IgD-negative memory B cell (primary cell): ENCODE data around the gene BMP6. TPM values are rescaled to one million over a fixed set of nuclear protein-coding genes. Genes with fewer than 3 reads are reported as not detected.

ENCODE experiments used
- H3K27ac Mint-ChIP-seq, 3 donors: one replicate each; pipeline ENCODE4 v1.8.0; 2020 to 2022; ENCODE audit warnings: mild to moderate bottlenecking in 3 of 3, mixed read lengths in 3 of 3, moderate library complexity in 1 of 3
- H3K27me3 Mint-ChIP-seq: one replicate; pipeline ENCODE4 v1.8.0; 2021; ENCODE audit warnings: mixed read lengths
- H3K36me3 Mint-ChIP-seq: one replicate; pipeline ENCODE4 v1.8.0; 2020; ENCODE audit warnings: mild to moderate bottlenecking, mixed read lengths
- H3K4me1 Mint-ChIP-seq, 3 donors: one replicate each; pipeline ENCODE4 v1.8.0; 2020 to 2022; ENCODE audit warnings: mixed read lengths in 3 of 3, mild to moderate bottlenecking in 1 of 3
- H3K4me3 Mint-ChIP-seq, 4 donors: one replicate each; pipeline ENCODE4 v1.8.0; 2020 to 2022; ENCODE audit warnings: mild to moderate bottlenecking in 4 of 4, mixed read lengths in 4 of 4, moderate library complexity in 3 of 4
- H3K9me3 Mint-ChIP-seq, 3 donors: one replicate each; pipeline ENCODE4 v1.8.0; 2020 to 2021; ENCODE audit warnings: mixed read lengths in 3 of 3, mild to moderate bottlenecking in 1 of 3
- polyA plus RNA-seq: library from polyadenylated mRNA; unstranded; fragments of 300-500 nt; fragmentation: Illumina TruSeq; gene quantifications from one replicate; pipeline ENCODE4 v1.2.3, GENCODE V29; 2021

BMP6 gene
- polyA plus RNA-seq, 1 donor from 2014 or later: 0.89 TPM

- Mint-ChIP-seq H3K9me3 (peaks cover 0 to 1% (median 0%) of the 10 kb centered on the region in 3 donors), H3K4me1 (peaks cover 2 to 8% (median 4%) of the 10 kb centered on the region in 3 donors), H3K27me3 (peaks cover 4% of the 10 kb centered on the region), H3K4me3 (no peak overlapping the region), H3K27ac (no peak overlapping the region), H3K36me3 (no peaks in the 10 kb centered on the region)
Observed at GRCh38 chr6:7747901-7748504, 22.1 kb downstream of the BMP6 start.

GRCh38 chr6:7749478-7749877 lies 23.6 kb downstream of the BMP6 start:
- Mint-ChIP-seq H3K27me3 (peaks cover 1% of the 10 kb centered on the region), H3K4me3 (peak overlapping the region in 1 of 4 donors; percentile 39), H3K27ac (no peak overlapping the region), H3K9me3 (peaks cover 0 to 1% (median 0%) of the 10 kb centered on the region in 3 donors), H3K36me3 (no peaks in the 10 kb centered on the region), H3K4me1 (peaks cover 2 to 8% (median 4%) of the 10 kb centered on the region in 3 donors)

DNA sequence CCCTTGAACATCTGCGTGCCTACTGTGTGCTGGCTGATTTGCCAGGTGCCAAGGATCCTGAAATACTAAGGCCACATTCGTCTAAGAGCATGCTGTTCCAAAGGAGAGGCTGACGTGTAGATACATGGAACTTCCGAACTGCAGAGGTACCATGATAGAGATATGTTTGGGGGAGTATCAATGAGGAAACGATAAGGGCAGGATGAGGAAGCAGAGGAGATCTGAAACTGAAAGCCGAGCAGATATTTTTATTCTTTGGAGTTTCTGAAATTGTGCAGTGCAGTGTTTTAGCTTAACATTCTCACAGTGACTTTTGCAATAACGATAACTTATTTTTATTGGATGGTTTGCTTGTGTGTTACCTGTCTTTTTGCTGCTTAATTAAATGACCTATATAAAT lies 24.3 kb downstream of the BMP6 start:
- Mint-ChIP-seq H3K9me3 (peaks cover 0 to 1% (median 0%) of the 10 kb centered on the region in 3 donors), H3K4me3 (no peak overlapping the region), H3K27ac (no peak overlapping the region), H3K36me3 (no peaks in the 10 kb centered on the region), H3K4me1 (peaks cover 2 to 8% (median 4%) of the 10 kb centered on the region in 3 donors), H3K27me3 (peaks cover 1% of the 10 kb centered on the region)

DNA sequence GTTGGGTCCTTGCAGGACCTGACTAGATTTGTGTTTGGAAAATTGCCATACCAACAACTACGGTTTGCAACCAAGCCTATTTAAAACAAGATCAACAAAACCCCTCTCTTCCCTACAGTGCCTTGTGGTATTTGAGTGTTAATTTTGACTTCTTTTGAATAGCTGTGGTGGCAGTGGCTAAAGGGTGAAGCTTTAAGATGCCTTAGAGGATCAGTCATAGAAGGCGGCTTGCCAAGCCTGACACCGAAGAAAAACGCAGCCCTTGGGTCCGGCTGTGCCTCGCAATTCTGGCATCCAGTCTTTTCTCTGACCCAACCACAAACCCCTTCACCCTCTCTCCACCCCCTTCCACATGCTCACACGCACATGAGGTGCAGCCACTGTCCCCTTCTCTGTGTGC lies 32.6 kb downstream of the BMP6 start:
- H3K27ac Mint-ChIP-seq: no peak overlapping the region
- no peaks in the 10 kb centered on the region for H3K27me3 Mint-ChIP-seq
- H3K4me1 Mint-ChIP-seq: no peaks in the 10 kb centered on the region
- H3K36me3 Mint-ChIP-seq: peaks cover 2% of the 10 kb centered on the region
- H3K9me3 Mint-ChIP-seq: peaks cover 0 to 10% (median 3%) of the 10 kb centered on the region in 3 donors
- no peak overlapping the region for H3K4me3 Mint-ChIP-seq

DNA sequence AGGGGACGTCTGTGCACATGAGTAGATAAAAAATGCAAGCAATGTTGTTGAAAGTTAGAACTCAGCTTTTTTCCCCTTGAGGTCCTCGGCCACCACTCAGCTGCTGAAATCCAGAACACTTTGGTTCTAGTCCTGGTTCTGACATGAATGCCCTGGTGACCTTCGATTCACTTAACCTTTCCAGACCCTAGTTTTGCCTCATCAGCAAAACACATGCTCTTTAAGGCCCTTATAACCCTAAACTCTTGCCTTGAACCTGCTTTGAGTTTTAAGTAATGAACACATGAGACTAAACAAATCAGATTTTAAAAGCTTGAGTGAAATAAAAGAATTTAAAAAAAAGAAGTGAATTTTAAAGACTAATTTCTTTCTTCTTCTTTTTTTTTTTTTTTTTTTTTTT lies 33.4 kb downstream of the BMP6 start:
- H3K4me1 Mint-ChIP-seq: no peaks in the 10 kb centered on the region
- H3K36me3 Mint-ChIP-seq: peaks cover 2% of the 10 kb centered on the region
- H3K27ac Mint-ChIP-seq: no peak overlapping the region
- no peak overlapping the region for H3K4me3 Mint-ChIP-seq
- H3K9me3 Mint-ChIP-seq: peaks cover 0 to 10% (median 3%) of the 10 kb centered on the region in 3 donors
- no peaks in the 10 kb centered on the region for H3K27me3 Mint-ChIP-seq

- Mint-ChIP-seq H3K36me3 (peaks cover 2% of the 10 kb centered on the region), H3K4me1 (no peaks in the 10 kb centered on the region), H3K27ac (no peak overlapping the region), H3K4me3 (no peak overlapping the region), H3K27me3 (no peaks in the 10 kb centered on the region), H3K9me3 (peaks cover 0 to 9% (median 3%) of the 10 kb centered on the region in 3 donors)
Observed at GRCh38 chr6:7761051-7761450, 35.2 kb downstream of the BMP6 start.

DNA sequence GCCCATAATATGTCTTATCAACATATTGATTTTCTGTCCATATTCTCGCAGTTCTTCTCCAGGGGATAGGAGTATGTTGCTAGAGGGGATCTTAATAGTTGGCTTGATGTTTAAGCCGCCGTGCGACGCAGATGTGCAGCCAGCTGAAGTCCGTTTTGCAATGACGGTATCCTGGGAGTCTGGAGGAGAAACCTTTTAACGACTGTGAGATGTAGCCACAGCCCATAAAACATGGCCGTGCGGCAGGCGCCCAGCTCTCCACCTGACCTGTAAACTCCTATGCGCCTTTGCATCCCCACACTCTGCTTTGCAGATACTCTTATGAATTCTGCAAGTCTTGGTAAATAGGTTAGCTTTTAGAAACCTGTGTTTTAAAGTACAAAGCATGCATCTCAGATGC lies 36.9 kb downstream of the BMP6 start:
- Mint-ChIP-seq H3K4me3 (no peak overlapping the region), H3K27ac (no peak overlapping the region)

GRCh38 chr6:7763881-7764280 lies 38.0 kb downstream of the BMP6 start:
- no peak overlapping the region for H3K4me3 Mint-ChIP-seq
- no peaks in the 10 kb centered on the region for H3K9me3 Mint-ChIP-seq
- H3K27ac Mint-ChIP-seq: no peak overlapping the region
- H3K4me1 Mint-ChIP-seq: no peaks in the 10 kb centered on the region
- peaks cover 2% of the 10 kb centered on the region for H3K36me3 Mint-ChIP-seq
- H3K27me3 Mint-ChIP-seq: peaks cover 1% of the 10 kb centered on the region

More for the DNA sequence above, 36.9 kb downstream of the BMP6 start:
- Mint-ChIP-seq H3K27me3 (peaks cover 1% of the 10 kb centered on the region), H3K4me1 (no peaks in the 10 kb centered on the region), H3K9me3 (no peaks in the 10 kb centered on the region), H3K36me3 (peaks cover 2% of the 10 kb centered on the region)

- H3K27me3 Mint-ChIP-seq: peaks cover 1% of the 10 kb centered on the region
- H3K36me3 Mint-ChIP-seq: peaks cover 2% of the 10 kb centered on the region
- H3K9me3 Mint-ChIP-seq: no peaks in the 10 kb centered on the region
- H3K4me3 Mint-ChIP-seq: peak overlapping the region in 1 of 4 donors; percentile 41
- no peak overlapping the region for H3K27ac Mint-ChIP-seq
- H3K4me1 Mint-ChIP-seq: no peaks in the 10 kb centered on the region
Observed at GRCh38 chr6:7765575-7766325, 39.9 kb downstream of the BMP6 start.

DNA sequence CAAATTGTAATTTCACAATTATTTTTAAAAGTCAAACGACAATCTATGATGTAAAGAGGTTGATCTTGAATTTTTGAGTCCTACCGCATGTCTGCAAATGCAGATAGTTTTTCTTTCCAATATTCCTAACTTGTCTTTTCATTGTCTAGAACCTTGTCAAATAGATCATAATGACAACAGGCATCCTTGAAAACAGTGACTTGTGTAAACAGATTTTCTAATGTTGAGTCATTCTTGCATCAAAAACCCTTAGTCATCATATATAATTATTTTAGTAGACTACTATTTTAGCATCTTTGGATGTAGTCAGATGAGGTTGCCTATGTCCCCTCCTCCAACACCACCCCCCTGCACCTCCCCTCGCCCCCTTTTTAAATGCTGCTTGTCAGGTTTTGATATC lies 43.8 kb downstream of the BMP6 start:
- Mint-ChIP-seq H3K27ac (no peak overlapping the region), H3K36me3 (peaks cover 2% of the 10 kb centered on the region), H3K4me3 (no peak overlapping the region), H3K9me3 (peaks cover 0 to 2% (median 0%) of the 10 kb centered on the region in 3 donors), H3K4me1 (no peaks in the 10 kb centered on the region), H3K27me3 (peaks cover 8% of the 10 kb centered on the region)

GRCh38 chr6:7770111-7770510 lies 44.2 kb downstream of the BMP6 start:
- Mint-ChIP-seq H3K4me3 (no peak overlapping the region), H3K27me3 (peaks cover 8% of the 10 kb centered on the region), H3K4me1 (no peaks in the 10 kb centered on the region), H3K27ac (no peak overlapping the region), H3K36me3 (peaks cover 2% of the 10 kb centered on the region), H3K9me3 (peaks cover 0 to 2% (median 0%) of the 10 kb centered on the region in 3 donors)

- peaks cover 9% of the 10 kb centered on the region for H3K27me3 Mint-ChIP-seq
- H3K4me1 Mint-ChIP-seq: no peaks in the 10 kb centered on the region
- H3K9me3 Mint-ChIP-seq: peaks cover 0 to 2% (median 0%) of the 10 kb centered on the region in 3 donors
- H3K27ac Mint-ChIP-seq: no peak overlapping the region
- peaks cover 2% of the 10 kb centered on the region for H3K36me3 Mint-ChIP-seq
- H3K4me3 Mint-ChIP-seq: no peak overlapping the region
Observed at GRCh38 chr6:7770601-7771000, 44.7 kb downstream of the BMP6 start.

GRCh38 chr6:7773322-7773721 lies 47.4 kb downstream of the BMP6 start:
- H3K27ac Mint-ChIP-seq: no peak overlapping the region
- peaks cover 15% of the 10 kb centered on the region for H3K27me3 Mint-ChIP-seq
- H3K4me3 Mint-ChIP-seq: no peak overlapping the region
- H3K9me3 Mint-ChIP-seq: peaks cover 0 to 2% (median 0%) of the 10 kb centered on the region in 3 donors
- peaks cover 0 to 5% (median 5%) of the 10 kb centered on the region in 3 donors for H3K4me1 Mint-ChIP-seq
- peaks cover 3% of the 10 kb centered on the region for H3K36me3 Mint-ChIP-seq

- Mint-ChIP-seq H3K4me3 (no peak overlapping the region), H3K4me1 (peaks cover 0 to 5% (median 5%) of the 10 kb centered on the region in 3 donors), H3K27me3 (peaks cover 20% of the 10 kb centered on the region), H3K27ac (no peak overlapping the region), H3K36me3 (peaks cover 3% of the 10 kb centered on the region), H3K9me3 (peaks cover 0 to 2% (median 0%) of the 10 kb centered on the region in 3 donors)
Observed at GRCh38 chr6:7773914-7774313, 48.0 kb downstream of the BMP6 start.

GRCh38 chr6:7776509-7776908 lies 50.6 kb downstream of the BMP6 start:
- Mint-ChIP-seq H3K36me3 (peaks cover 3% of the 10 kb centered on the region), H3K27me3 (peaks cover 16% of the 10 kb centered on the region), H3K9me3 (peaks cover 0 to 2% (median 0%) of the 10 kb centered on the region in 3 donors), H3K4me3 (no peak overlapping the region), H3K4me1 (peaks cover 0 to 7% (median 5%) of the 10 kb centered on the region in 3 donors), H3K27ac (no peak overlapping the region)
